HL-60/S4 treated with retinoic acid at 250 ng/mL for 4 days and 3 days (cell line): ENCODE results near the gene NPHP1.
"Not testable (repeated sequence)": the region's sequence is repeated elsewhere in the genome, so short reads cannot be mapped to it uniquely, and the experiment has no call there.

Source experiments
- in situ Hi-C: fragments of 300-500 bp; cut with MboI; formaldehyde crosslinking; loops from 2 replicates; pipeline ENCODE4 v1.7.0; 2022; ENCODE audit warnings: low sequenced_read_pairs

The NPHP1 gene

DNA sequence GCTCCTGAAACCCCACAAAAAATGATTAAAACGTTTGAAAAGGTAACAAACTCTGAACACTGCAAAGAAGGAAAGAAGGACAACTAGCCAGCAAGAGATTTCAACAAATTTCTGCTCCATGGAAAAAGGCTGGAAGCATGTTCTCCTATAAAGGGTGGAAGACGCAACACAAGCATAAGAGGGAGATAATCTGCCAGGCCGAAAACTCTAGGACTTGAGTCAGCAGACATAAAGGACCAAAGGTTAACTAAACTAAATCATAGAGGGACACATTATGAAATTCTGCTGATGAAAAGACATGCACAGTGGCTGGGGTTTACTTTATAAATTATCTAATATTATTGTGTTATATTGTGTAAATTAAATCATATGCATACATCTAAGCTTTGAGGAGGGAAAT lies 6.8 kb downstream of the NPHP1 start:
- in situ Hi-C loops, result no loop called here

DNA sequence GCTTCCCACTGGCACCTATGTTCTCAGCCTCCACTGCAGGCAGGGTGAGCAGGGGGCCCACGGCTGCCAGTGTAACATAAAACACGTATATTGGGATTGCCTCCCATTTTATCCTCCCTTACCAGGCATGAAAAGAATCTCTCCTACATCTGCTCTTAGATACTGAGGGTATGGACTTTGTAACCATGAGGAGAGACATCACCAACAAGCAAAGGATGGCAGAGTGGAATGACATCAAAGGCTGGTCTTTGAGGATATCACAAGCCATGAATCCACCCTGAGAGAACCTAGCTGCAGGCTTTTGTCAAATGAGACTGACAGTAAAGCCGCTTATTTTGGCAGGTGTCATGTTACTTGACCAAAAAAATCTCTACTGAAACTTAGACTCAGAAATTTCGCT lies 7.4 kb downstream of the NPHP1 start:
- in situ Hi-C loops, result no loop called here

DNA sequence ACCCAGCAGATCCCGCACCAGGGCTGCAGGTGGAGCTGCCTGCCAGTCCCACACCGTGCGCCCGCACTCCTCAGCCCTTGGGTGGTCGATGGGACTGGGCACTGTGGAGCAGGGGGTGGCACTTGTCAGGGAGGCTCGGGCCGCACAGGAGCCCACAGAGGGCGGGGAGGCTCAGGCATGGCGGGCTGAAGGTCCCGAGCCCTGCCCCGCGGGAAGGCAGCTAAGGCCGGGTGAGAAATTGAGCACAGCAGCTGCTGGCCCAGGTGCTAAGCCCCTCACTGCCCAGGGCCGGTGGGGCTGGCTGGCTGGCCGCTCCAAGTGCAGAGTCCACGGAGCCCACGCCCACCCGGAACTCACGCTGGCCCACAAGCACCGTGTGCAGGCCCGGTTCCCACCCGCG lies 14.6 kb downstream of the NPHP1 start:
- in situ Hi-C loops, result not testable (repeated sequence)

DNA sequence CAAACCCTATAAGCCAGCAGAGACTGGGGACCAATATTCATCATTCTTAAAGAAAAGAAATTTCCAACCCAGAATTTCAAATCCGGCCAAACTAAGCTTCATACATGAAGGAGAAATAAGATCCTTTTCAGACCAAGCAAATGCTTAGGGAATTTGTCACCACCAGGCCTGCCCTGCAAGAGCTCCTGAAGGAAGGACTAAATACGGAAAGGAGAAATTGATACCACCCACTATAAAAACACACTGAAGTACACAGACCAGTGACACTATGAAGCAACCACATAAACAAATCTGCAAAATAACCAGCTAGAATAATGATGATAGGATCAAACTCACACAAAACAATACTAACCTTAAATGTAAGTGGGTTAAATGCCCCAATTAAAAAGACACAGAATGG lies 22.4 kb downstream of the NPHP1 start:
- in situ Hi-C loops, result no loop called here

DNA sequence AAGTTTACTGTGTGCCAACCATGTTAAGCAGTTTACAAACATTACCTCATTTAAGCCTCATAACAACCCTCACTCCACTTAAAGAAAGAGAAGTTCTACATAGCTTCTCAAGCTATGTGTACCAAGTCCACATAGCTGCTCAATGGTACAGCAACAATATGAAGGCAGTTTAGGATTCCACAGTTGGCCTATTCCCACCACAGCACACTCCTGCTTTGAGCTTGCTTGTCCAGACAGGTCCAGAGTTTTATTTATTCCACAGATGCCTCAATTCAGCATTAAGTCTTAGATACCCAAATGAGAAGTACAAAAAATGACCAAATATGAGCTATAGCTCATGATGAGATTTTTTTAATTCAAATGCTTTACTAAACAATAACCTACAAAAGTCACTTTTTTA lies 24.8 kb downstream of the NPHP1 start:
- in situ Hi-C loops, result no loop called here

DNA sequence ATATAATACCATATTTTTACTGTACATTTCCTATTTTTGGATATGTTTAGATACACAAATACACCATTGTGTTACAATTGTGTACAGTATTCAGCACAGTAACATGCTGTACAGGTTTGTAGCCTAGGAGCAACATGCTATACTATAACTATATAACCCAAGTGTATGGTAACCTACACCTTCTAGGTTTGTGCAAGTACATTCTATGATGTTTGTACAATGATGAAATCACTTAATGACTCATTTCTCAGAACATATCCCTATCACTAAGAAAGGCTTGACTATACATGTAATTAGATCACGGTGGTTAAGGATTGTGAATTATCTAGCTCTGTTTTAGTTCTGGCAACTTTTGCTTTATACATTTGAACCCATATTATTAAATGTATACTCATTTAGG lies 31.3 kb downstream of the NPHP1 start:
- in situ Hi-C loops, result no loop called here

DNA sequence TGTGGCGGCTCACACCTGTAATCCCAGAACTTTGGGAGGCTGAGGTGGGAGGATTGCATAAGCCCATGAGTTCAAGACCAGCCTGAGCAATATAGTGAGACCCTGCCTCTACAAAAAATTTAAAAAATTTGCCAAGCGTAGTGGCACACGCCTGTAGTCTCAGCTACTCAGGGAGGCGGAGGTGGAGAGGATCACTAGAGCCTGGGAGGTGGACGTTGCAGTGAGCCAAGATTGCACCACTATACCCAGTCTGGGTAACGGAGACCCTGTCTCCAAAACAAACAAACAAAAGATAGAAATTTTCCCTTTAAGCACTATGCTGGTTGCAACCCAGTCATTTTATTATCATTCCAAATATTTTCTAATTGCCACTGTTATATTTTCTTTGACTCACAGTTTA lies 32.3 kb downstream of the NPHP1 start:
- in situ Hi-C loops, result no loop called here

DNA sequence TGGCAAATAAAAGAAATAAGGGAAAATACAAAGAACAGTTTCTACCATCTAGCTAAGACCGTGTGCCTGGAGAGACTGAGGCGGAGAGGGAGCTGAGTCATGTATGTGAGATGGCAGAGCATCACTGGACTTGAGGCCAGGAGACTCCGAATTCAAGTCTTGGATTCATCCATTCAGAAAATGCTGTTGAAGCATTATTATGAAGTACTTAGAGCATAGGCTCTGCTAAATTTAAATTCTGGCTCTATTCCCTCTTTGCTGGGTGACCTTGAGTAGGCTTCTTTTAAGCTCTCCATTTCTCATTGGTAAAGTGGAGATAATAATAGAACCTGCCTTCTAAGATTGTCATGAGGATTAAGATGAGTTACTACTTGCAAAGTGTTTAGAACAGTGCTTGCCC lies 34.7 kb downstream of the NPHP1 start:
- in situ Hi-C loops, result no loop called here

DNA sequence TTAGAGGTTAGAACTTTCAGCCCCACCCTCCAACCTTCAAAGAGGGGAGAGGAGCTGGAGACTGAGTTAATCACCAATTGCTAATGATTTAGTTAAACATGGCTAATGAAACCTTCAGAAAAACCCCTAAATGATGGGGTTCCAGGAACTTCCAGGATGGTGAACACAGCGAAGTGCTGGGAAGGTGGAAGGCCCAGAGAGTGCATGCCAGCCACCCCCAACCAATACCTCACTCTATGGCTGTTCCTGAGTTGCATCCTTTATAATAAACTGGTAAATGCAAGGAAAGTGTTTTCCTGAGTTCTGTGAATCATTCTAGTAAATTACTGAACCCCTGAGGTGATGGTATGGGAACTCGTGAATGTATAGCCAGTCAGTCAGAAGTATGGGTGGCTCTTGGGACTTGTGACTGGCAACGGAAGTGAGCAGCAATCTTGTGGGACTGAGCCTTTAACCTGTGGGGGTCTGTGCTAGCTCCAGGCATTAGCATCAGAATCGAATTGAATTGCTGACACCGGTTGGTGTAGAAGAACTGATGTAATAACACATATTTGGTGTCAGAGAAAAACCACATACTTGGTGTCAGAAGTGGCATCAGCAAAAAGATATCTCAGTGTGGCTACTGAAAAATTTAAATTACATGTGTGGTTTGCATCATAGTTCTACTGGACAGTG lies 37.4 kb downstream of the NPHP1 start:
- in situ Hi-C loops, result no loop called here

DNA sequence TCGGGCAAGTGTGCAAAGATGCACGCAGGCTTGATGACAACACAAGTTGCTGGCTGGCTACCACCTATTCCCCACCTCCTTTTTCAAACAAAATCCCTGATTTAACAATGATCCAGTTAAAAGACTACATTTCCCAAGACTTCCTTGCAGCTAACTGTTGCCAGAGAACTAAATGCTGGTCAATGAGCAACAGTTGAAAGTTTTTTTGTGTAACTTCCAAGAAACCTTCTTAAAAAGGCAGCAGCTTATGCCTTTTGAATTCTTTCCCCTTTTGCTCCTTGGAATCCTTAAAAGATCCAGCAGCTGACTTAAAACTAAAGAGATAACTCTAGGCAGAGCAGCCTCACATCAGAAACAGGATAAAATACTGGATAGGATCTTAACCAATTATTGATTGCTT lies 38.5 kb downstream of the NPHP1 start:
- in situ Hi-C loops, result no loop called here

DNA sequence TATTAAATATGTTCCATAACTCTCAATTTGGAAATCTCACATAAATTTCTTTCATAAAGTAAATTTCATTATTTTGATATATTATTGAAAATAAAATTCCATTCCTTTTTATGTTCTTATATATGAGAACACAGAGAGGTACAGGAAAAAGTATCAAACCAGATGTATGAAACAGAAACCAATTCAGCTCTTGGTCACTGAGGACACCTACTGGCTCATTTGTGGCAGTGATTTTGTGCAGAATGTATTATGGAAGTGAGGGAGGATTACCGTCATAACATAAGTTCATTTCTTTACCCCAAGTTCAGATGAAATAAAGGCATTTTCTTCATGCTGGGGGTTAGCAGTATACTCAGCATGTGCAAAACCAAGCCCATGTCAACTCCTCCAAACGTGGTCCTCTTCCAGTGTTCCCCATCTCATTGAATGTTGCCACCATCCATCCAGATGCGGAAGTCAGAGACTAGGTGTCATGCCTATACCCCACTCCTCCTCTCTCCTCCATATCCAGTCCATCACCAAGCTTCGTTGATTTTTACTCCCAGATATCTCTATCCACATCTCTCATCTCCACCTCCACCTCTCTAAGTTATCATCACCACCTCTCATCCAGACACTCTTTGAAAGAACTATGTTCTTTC lies 47.5 kb downstream of the NPHP1 start:
- in situ Hi-C loops, result no loop called here

DNA sequence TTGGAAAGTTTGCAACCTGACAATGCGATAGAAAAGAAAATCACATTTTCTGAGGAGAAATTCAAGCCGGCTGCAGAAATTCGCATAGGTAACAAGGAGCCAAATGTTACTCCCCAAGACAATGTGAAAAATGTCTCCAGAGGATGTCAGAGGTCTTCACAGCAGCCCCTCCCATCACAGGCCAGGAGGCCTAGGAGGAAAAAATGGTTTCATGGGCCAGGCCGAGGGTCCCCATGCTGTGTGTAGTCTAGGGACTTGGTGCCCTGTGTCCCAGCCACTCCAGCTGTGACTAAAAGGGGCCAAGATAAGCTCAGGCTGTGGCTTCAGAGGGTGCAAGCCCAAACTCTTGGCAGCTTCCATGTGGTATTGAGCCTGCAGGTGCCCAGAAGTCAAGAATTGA lies 50.0 kb downstream of the NPHP1 start:
- in situ Hi-C loops, result not testable (repeated sequence)

DNA sequence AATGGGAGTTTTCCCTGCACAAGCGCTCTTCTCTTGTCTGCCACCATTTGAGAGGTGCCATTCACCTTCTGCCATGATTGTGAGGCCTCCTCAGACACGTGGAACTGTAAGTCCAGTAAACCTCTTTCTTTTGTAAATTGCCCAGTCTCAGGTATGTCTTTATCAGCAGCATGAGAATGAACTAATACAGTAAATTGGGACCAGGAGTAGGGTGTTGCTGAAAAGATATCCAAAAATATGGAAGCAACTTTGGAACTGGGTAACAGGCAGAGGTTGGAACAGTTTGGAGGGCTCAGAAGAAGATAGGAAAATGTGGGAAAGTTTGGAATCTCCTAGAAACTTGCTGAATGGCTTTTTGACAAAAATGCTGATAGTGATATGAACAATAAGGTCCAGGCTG lies 50.6 kb downstream of the NPHP1 start:
- in situ Hi-C loops, result not testable (repeated sequence)

DNA sequence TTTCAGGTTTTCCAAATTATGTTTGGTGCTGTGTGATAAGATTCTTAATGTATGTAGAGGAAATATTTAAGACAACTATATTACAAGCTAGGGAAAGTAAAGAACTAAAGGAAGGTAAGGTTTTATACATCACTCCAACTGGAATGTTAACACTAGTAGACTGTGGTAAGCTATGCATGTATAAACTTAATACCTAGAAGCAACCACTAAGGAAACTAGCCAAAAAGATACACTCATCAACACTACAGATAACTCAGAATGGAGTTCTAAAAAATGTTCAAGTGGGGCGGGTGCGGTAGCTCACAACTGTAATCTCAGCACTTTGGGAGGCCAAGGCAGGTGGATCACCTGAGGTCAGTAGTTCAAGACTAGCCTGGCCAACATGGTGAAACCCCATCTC lies 51.4 kb downstream of the NPHP1 start:
- in situ Hi-C loops, result no loop called here

DNA sequence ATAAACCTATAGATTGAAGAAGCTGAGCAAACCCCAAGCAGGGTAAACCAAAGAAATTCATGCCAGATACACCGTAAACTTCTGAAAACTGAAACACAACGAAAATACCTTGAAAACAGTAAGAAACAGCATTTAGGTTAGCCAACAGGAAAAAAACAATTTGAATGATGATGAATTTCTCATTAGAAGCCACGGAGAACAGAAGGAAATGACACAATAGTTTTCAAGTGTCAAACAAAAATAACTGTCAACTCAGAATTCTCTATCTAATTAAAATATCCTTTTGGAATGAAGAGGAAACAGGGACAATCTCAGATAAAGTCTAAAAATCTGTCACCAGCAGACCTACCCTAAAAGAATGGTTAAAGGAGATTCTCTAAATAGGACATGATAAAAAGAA lies 51.9 kb downstream of the NPHP1 start:
- in situ Hi-C loops, result no loop called here

DNA sequence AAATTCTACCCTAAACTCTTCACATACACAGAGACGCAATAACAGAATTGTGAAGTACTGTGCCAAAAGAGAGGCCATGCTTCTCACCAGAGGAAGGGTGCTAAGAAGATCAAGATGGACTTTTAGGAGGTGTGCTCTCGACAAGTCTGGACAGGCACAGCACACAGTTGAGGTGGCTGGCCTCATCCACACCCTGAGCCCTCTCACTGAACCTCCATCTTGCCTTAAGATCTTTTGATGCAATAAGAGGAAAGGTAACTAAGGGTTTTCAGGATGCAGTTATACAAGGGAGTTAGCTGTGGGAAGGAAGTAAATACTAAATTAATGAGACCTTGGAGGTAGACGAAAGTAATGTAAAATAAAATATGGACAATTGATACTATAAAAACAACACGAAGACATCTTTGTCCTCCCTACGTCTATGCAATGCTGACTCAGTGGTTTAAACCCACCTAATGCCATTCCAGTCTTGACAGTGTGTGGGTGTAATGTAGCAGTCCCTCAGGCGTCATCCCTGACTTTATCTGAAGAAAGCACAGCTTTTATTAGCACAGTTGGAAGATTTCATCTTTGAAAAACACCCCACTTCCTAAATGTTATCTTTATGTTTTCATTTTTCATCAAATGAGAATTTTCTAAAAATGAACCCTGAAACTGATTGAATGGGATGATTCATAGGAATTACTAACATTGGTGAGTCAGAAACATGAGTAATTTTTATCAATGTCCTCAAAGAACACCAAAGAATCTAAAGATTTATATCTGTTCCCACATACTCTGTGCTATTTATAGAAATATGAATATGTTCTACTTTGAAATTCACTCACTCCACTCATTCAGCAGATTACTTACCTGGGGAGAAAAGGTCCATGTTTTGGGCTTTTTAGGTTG lies 55.2 kb downstream of the NPHP1 start:
- in situ Hi-C loops, result no loop called here

DNA sequence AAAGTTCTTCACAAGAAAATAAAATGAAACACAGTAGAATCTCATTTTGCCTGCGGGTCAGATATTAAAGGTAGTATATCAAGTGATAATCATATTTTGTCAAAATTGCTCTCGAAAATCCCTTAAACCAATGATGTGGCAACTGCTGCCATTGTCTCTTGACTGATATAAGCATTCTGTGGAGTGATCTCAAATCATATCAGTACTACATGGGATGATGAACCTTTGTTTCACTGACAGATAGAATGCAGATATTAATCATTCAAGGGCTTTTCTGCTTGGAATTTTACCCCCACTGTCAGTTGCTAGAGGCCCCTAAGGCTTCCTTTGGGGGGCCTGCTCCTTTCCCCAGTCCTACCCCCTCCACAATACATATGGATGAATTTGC lies 57.9 kb downstream of the NPHP1 start:
- in situ Hi-C loops, result no loop called here

DNA sequence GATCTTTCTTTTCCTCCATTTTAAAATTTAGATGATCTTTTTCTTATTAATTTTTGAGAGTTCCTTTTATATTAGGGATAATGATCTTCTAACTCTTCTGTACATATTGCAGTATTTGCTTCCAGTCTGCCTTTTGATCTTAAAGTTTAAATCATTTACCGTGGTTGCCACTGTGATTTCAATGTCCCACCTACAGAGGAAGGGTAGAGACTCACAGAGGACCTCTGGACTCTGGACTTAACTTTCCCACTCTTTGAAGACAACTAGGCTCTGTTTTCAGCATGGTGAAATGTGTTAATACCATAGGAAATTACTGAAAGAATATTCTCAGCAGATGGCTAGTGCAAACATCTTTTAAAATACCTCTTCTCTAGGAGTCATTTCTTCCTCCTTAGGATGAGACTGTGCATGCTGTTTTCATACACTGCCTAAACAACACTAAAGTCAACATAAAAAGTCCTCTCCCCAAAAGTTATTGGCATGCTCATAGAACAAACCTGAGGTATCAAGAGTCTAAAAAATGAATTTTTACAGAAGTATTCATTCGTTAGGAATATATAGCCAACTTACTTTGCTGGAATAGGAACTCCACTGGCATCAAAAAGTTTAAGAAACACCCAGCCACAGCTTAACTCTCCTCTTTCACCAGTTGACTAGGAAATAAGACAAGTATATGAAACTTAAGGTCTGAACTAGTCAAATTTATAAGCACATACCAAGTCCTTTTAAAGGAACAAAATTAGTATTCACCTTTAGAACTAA lies 58.4 kb downstream of the NPHP1 start:
- in situ Hi-C loops, result no loop called here

DNA sequence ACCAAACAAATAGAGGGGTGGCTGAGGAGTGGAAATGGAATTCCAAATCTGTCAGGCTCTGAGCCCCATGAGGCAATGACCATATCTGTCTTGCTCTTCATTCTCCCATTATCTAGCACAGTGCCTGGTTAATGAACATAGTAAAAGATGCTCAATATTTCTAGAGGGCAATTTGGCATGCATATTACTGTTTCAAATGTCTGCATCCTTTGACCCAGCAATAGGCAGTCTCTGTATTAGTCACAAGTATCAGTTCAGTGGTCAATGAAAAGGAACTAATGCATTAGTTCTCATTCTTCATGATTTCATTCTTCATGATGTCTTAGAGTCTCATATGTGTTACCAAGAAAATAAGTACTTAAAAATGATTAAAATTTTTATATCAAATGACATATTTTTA lies 60.8 kb downstream of the NPHP1 start:
- in situ Hi-C loops, result no loop called here

DNA sequence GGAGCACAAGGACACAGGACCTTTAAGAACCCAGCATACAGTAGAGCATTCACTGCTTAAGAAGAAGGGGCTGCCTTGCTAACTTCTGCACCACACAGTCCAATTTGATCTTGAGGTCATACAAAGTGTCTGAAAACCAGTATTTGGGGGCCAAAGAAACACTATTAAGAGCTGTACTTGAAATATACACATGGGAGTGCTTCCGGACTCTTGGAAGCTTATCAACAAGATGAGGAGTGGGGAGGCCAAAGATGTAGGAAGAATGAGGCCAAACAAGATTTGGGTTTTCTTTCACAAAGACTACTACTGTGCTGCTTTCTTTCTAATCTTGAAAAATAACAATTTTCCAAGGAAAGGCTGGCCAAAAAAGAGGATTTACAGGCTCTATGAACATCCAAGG lies 64.4 kb downstream of the NPHP1 start:
- in situ Hi-C loops, result no loop called here

DNA sequence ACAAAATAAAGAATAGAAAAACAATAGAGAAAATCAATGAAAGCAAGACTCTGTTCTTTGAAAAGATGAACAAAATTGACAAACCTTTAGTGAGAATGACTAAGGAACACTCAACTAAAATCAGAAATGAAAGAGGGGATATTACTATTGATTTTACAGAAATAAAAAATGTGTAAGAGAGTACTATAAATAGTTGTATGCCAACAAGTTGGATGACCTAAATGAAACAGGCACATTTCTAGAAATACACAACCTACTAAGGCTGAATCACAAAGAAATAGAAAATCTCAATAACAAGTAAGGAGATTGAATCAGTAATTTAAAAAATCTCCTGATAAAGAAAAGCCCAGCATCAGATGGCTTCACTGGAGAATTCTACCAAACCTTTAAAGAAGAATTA lies 70.8 kb downstream of the NPHP1 start:
- in situ Hi-C loops, result no loop called here
